Measurements from ENCODE around the gene C14orf93. TPM values are rescaled to one million over a fixed set of nuclear protein-coding genes. Genes with fewer than 3 reads are reported as not detected.

C14orf93 gene
- polyA plus RNA-seq, 3 donors = 2.5 to 17.6 (median 3.7) TPM

DNA sequence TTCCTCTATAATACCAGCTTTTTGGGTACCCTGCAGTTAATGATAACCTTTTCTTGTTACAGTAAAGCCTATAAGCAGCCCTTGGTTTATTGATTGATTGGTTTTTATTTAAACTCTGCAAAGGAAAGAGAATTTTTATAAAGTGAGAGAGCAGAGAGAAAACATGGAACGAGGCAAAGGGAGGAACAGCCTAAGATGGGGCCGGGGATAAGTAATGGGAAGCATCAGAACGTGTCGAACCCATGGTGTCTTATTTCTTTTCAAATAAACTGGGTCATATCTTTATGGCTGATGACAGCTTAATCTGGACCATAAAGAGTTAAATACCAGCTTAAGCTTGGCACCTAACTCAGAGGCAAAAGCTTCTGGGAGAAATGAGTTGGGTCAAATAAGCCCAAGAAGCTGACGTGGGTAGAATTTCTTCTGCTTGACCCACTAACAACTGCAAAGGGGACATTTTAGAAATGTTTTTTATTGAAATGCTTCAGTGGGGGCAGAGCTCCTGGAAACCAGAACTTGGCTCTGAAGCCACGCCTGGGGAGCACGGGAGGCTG, 12.0 kb upstream of the C14orf93 start:
- Mint-ChIP-seq H3K27ac (peak overlapping the region in 1 of 7 donors; percentile 46), H3K4me3 (no peak overlapping the region), H3K4me1 (peaks cover 8% of the 10 kb centered on the region), H3K36me3 (peaks cover 24 to 41% of the 10 kb centered on the region in 2 donors), H3K27me3 (ENCODE audit: low read depth in 3 of 3) (peaks cover 0 to 2% (median 0%) of the 10 kb centered on the region in 3 donors), H3K9me3 (no peaks in the 10 kb centered on the region)
- Histone ChIP-seq H3K4me2 (replicated peaks; ENCODE audit: extremely low read depth, low read length, poor library complexity, severe bottlenecking) (no peak overlapping the region), H2AFZ (ENCODE audit: insufficient read depth, low read depth, low read length, poor library complexity, severe bottlenecking) (no peak overlapping the region), H3K36me3 (replicated peaks in 1 of 2; ENCODE audit: control insufficient read depth in 1 of 2, insufficient read depth in 2 of 2, low read length in 2 of 2) (peaks cover 8 to 24% of the 10 kb centered on the region in 2 donors), H3K79me2 (ENCODE audit: insufficient read depth, low read length) (no peaks in the 10 kb centered on the region), H3K9ac (ENCODE audit: insufficient read depth, low read length, poor library complexity, severe bottlenecking) (no peak overlapping the region), H3K4me1 (ENCODE audit: control insufficient read depth in 1 of 2, insufficient read depth in 2 of 2, low read length in 2 of 2) (peaks cover 2 to 7% of the 10 kb centered on the region in 2 donors), H3K4me3 (replicated peaks in 1 of 3; ENCODE audit: low read depth in 2 of 3, low read length in 3 of 3) (no peak overlapping the region), H4K20me1 (ENCODE audit: insufficient read depth, low read length) (no peaks in the 10 kb centered on the region), H3K27ac (ENCODE audit: low read depth in 1 of 2, low read length in 2 of 2) (no peak overlapping the region), H3K9me3 (replicated peaks in 1 of 2; ENCODE audit: control insufficient read depth in 1 of 2, insufficient read depth in 1 of 2, low read length in 2 of 2) (no peaks in the 10 kb centered on the region), H3K27me3 (ENCODE audit: control insufficient read depth in 2 of 2, insufficient read depth in 2 of 2, low read length in 2 of 2) (no peaks in the 10 kb centered on the region)
- TF ChIP-seq, protein P1, sequence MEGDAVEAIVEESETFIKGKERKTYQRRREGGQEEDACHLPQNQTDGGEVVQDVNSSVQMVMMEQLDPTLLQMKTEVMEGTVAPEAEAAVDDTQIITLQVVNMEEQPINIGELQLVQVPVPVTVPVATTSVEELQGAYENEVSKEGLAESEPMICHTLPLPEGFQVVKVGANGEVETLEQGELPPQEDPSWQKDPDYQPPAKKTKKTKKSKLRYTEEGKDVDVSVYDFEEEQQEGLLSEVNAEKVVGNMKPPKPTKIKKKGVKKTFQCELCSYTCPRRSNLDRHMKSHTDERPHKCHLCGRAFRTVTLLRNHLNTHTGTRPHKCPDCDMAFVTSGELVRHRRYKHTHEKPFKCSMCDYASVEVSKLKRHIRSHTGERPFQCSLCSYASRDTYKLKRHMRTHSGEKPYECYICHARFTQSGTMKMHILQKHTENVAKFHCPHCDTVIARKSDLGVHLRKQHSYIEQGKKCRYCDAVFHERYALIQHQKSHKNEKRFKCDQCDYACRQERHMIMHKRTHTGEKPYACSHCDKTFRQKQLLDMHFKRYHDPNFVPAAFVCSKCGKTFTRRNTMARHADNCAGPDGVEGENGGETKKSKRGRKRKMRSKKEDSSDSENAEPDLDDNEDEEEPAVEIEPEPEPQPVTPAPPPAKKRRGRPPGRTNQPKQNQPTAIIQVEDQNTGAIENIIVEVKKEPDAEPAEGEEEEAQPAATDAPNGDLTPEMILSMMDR (IDR thresholded peaks at IDR 0.05) = no peak
- 67% methylated on average over 1 of the region's 7 CpGs for WGBS (ENCODE audit: insufficient coverage)
- DNase-seq = no peak
- intact Hi-C loops (cut with micrococcal nuclease) = no loop called here

DNA sequence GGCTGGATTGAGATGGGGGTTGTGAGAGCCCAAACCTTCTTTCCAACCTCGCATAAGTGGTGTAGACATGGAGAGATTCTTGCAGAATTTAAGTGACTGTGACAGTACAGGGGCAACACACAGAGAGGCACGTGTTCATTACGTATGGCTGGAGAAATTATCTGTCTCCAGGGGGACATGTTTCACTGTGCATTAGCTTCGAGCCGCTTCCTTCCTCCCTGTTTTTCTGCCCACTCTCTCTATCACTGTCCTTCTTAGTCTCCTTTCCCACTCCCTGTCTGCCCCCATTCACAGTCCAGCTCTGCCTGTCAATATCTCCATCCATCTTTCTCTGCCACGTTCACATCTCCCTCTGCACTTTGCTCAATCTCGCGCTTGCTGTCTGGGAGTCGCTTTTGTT, 11.5 kb upstream of the C14orf93 start:
- Histone ChIP-seq H3K27ac (ENCODE audit: low read depth in 1 of 2, low read length in 2 of 2) (no peak overlapping the region), H3K4me1 (ENCODE audit: control insufficient read depth in 1 of 2, insufficient read depth in 2 of 2, low read length in 2 of 2) (peaks cover 2 to 7% of the 10 kb centered on the region in 2 donors), H3K9me3 (replicated peaks in 1 of 2; ENCODE audit: control insufficient read depth in 1 of 2, insufficient read depth in 1 of 2, low read length in 2 of 2) (no peaks in the 10 kb centered on the region), H2AFZ (ENCODE audit: insufficient read depth, low read depth, low read length, poor library complexity, severe bottlenecking) (no peak overlapping the region), H3K27me3 (ENCODE audit: control insufficient read depth in 2 of 2, insufficient read depth in 2 of 2, low read length in 2 of 2) (no peaks in the 10 kb centered on the region), H3K9ac (ENCODE audit: insufficient read depth, low read length, poor library complexity, severe bottlenecking) (no peak overlapping the region), H3K36me3 (replicated peaks in 1 of 2; ENCODE audit: control insufficient read depth in 1 of 2, insufficient read depth in 2 of 2, low read length in 2 of 2) (peaks cover 8 to 24% of the 10 kb centered on the region in 2 donors), H3K79me2 (ENCODE audit: insufficient read depth, low read length) (no peaks in the 10 kb centered on the region), H3K4me3 (replicated peaks in 1 of 3; ENCODE audit: low read depth in 2 of 3, low read length in 3 of 3) (no peak overlapping the region), H3K4me2 (replicated peaks; ENCODE audit: extremely low read depth, low read length, poor library complexity, severe bottlenecking) (no peak overlapping the region), H4K20me1 (ENCODE audit: insufficient read depth, low read length) (no peaks in the 10 kb centered on the region)
- DNase-seq = no peak
- TF ChIP-seq, protein P1 (IDR thresholded peaks at IDR 0.05) = no peak
- Mint-ChIP-seq H3K9me3 (no peaks in the 10 kb centered on the region), H3K4me3 (no peak overlapping the region), H3K27ac (no peak overlapping the region), H3K27me3 (ENCODE audit: low read depth in 3 of 3) (peaks cover 0 to 2% (median 0%) of the 10 kb centered on the region in 3 donors), H3K36me3 (peaks cover 24 to 40% of the 10 kb centered on the region in 2 donors), H3K4me1 (peaks cover 8% of the 10 kb centered on the region)
- intact Hi-C loops (cut with micrococcal nuclease) = no loop called here
- 98% methylated on average over 6 of the region's 9 CpGs for WGBS (ENCODE audit: insufficient coverage)
